Gastrocnemius medialis (tissue), 4 donors: ENCODE data around the gene ADRA2C.

ENCODE experiments used
- CTCF ChIP-seq, 5 experiments: fragments of 450-650 bp in 3 of 5; fragments of 200-600 bp in 2 of 5; sonication (generic) in 2 of 5; IDR thresholded peaks in 4 of 5; conservative IDR thresholded peaks in 1 of 5; 1 replicate in 4 of 5; 2 replicates in 1 of 5; pipeline ENCODE4 v1.5.1; 2016 to 2019; ENCODE audit warnings: antibody characterized with exemption in 5 of 5, mild to moderate bottlenecking in 3 of 5, moderate library complexity in 3 of 5
- POLR2A ChIP-seq, 2 donors: fragments of 450-650 bp; IDR thresholded peaks; one replicate each; pipeline ENCODE4 v1.6.1; 2017; ENCODE audit warnings: antibody characterized with exemption in 2 of 2, mild to moderate bottlenecking in 2 of 2, moderate library complexity in 2 of 2

- TF ChIP-seq CTCF (IDR thresholded peaks at IDR 0.05 in 4 of 5, conservative IDR thresholded peaks at IDR 0.05 in 1 of 5), result no peak
- TF ChIP-seq POLR2A (IDR thresholded peaks at IDR 0.05), result no peak
Measured at GRCh38 chr4:3741217-3742011, 24.8 kb upstream of the ADRA2C start.
